Fibroblast of lung (primary cell): ENCODE results near the gene GSN. TPM values are rescaled to one million over a fixed set of nuclear protein-coding genes. Genes with fewer than 3 reads are reported as not detected.

Source experiments
- DNase-seq, 2 donors: peaks; one replicate each; pipeline versions ENCODE4 v3.0.0 to v3.0.0-alpha.2; 2010; ENCODE audit warnings: low read depth in 2 of 2
- H2AFZ ChIP-seq: 2 replicates; pipeline ENCODE4 v1.5.1; 2012; ENCODE audit warnings: low read length, control low read depth, inconsistent platforms
- H3K27ac ChIP-seq: 2 replicates; pipeline ENCODE4 v1.5.1; 2011; ENCODE audit warnings: low read length, control low read depth; ENCODE audit not compliant: insufficient read depth
- H3K27me3 ChIP-seq: 2 replicates; pipeline ENCODE4 v1.5.1; 2011; ENCODE audit warnings: mild to moderate bottlenecking, low read length; ENCODE audit not compliant: control insufficient read depth, insufficient read depth
- H3K36me3 ChIP-seq: 2 replicates; pipeline ENCODE4 v1.5.1; 2011; ENCODE audit warnings: low read length; ENCODE audit not compliant: control insufficient read depth, insufficient read depth
- H3K4me1 ChIP-seq: 2 replicates; pipeline ENCODE4 v1.5.1; 2011; ENCODE audit warnings: low read length; ENCODE audit not compliant: control insufficient read depth, insufficient read depth; ENCODE audit errors: extremely low read depth
- H3K4me2 ChIP-seq: 2 replicates; pipeline ENCODE4 v1.5.1; 2011; ENCODE audit warnings: low read length, control low read depth; ENCODE audit not compliant: insufficient read depth; ENCODE audit errors: extremely low read depth
- H3K4me3 ChIP-seq, 4 experiments: fragments of 200-600 bp in 1 of 4; sonication (generic) in 1 of 4; replicated peaks in 1 of 4; 2 replicates each; pipeline ENCODE4 v1.5.1; 2011 to 2016; ENCODE audit warnings: low read length in 4 of 4, low read depth in 3 of 4, mild to moderate bottlenecking in 3 of 4, control low read depth in 2 of 4, inconsistent platforms in 1 of 4, mixed read lengths in 1 of 4; ENCODE audit not compliant: insufficient read depth in 1 of 4; ENCODE audit errors: control extremely low read depth in 1 of 4
- H3K79me2 ChIP-seq: 2 replicates; pipeline ENCODE4 v1.5.1; 2012; ENCODE audit warnings: mild to moderate bottlenecking, low read length, inconsistent platforms; ENCODE audit not compliant: control insufficient read depth, insufficient read depth
- H3K9ac ChIP-seq: 2 replicates; pipeline ENCODE4 v1.5.1; 2011; ENCODE audit warnings: mild to moderate bottlenecking, low read length, control low read depth; ENCODE audit not compliant: insufficient read depth
- H3K9me3 ChIP-seq: 2 replicates; pipeline ENCODE4 v1.5.1; 2012; ENCODE audit warnings: low read depth, low read length; ENCODE audit not compliant: control insufficient read depth, insufficient read depth
- H4K20me1 ChIP-seq: 2 replicates; pipeline ENCODE4 v1.5.1; 2011; ENCODE audit warnings: low read length; ENCODE audit not compliant: control insufficient read depth, insufficient read depth; ENCODE audit errors: extremely low read depth
- CTCF ChIP-seq, 2 donors: IDR thresholded peaks in 1 of 2; conservative IDR thresholded peaks in 1 of 2; 1 replicate in 1 of 2; 2 replicates in 1 of 2; pipeline ENCODE4 v1.5.1; 2011 to 2012; ENCODE audit warnings: low read length in 2 of 2, control low read depth in 1 of 2, inconsistent platforms in 1 of 2, low read depth in 1 of 2, mild to moderate bottlenecking in 1 of 2
- EZH2 ChIP-seq: IDR thresholded peaks from 2 replicates; pipeline ENCODE4 v1.5.1; 2012; ENCODE audit warnings: low read length, control low read depth, mild to moderate bottlenecking; ENCODE audit errors: missing control alignments
- polyA plus RNA-seq, 2 donors: library from polyadenylated mRNA; depleted of rRNA in 1 of 2; stranded (reverse) in 1 of 2; unstranded in 1 of 2; fragments of >200 nt; gene quantifications; 2 replicates each; pipeline ENCODE4 v1.2.1, GENCODE V29; 2011 to 2012; ENCODE audit warnings: missing spikeins in 1 of 2
- total RNA-seq: library from RNA; depleted of rRNA; stranded (reverse); fragments of >200 nt; gene quantifications from 2 replicates; pipeline ENCODE4 v1.2.1, GENCODE V29; 2014

The GSN gene
- total and polyA plus RNA-seq, 2 donors (not counting 1 experiment from before 2014, with no cell fraction given): 432 to 588 TPM

GRCh38 chr9:121300283-121301119 lies 32.5 kb downstream of the GSN start:
- H3K9me3 ChIP-seq: no peaks in the 10 kb centered on the region
- H3K4me2 ChIP-seq: peak overlapping the region; percentile 75
- peak overlapping the region; percentile 27 for H3K27ac ChIP-seq
- H3K9ac ChIP-seq: no peak overlapping the region
- H3K4me1 ChIP-seq: peaks cover 7% of the 10 kb centered on the region
- peaks cover 27% of the 10 kb centered on the region for H3K36me3 ChIP-seq
- no peak overlapping the region for H2AFZ ChIP-seq
- TF ChIP-seq EZH2 (no peak), CTCF (conservative IDR thresholded peaks at IDR 0.05 in 1 of 2, IDR thresholded peaks at IDR 0.05 in 1 of 2; ENCODE audit: low read depth in 1 of 2, low read length in 2 of 2) (no peak)
- no peak for DNase-seq
- H3K79me2 ChIP-seq: peaks cover 3% of the 10 kb centered on the region
- H3K4me3 ChIP-seq: peak overlapping the region; percentile 35 to 57 (median 37)
- H3K27me3 ChIP-seq: no peaks in the 10 kb centered on the region
- H4K20me1 ChIP-seq: no peaks in the 10 kb centered on the region

- peaks cover 7% of the 10 kb centered on the region for H3K4me1 ChIP-seq
- no peaks in the 10 kb centered on the region for H3K27me3 ChIP-seq
- no peaks in the 10 kb centered on the region for H3K9me3 ChIP-seq
- no peak overlapping the region for H3K9ac ChIP-seq
- no peaks in the 10 kb centered on the region for H4K20me1 ChIP-seq
- H3K4me2 ChIP-seq: no peak overlapping the region
- no peak for TF ChIP-seq CTCF (conservative IDR thresholded peaks at IDR 0.05 in 1 of 2, IDR thresholded peaks at IDR 0.05 in 1 of 2; ENCODE audit: low read depth in 1 of 2, low read length in 2 of 2)
- TF ChIP-seq EZH2: no peak
- H2AFZ ChIP-seq: no peak overlapping the region
- H3K4me3 ChIP-seq: no peak overlapping the region
- no peak overlapping the region for H3K27ac ChIP-seq
- DNase-seq: no peak
- peaks cover 25% of the 10 kb centered on the region for H3K36me3 ChIP-seq
- H3K79me2 ChIP-seq: peaks cover 3% of the 10 kb centered on the region
These were observed 33.9 kb downstream of the GSN start for GRCh38 chr9:121301881-121302286.

- H3K79me2 ChIP-seq: peaks cover 3% of the 10 kb centered on the region
- peaks cover 7% of the 10 kb centered on the region for H3K4me1 ChIP-seq
- no peak overlapping the region for H3K4me3 ChIP-seq
- H3K9me3 ChIP-seq: no peaks in the 10 kb centered on the region
- H2AFZ ChIP-seq: no peak overlapping the region
- DNase-seq: no peak
- H4K20me1 ChIP-seq: no peaks in the 10 kb centered on the region
- no peak overlapping the region for H3K9ac ChIP-seq
- TF ChIP-seq EZH2 (no peak), CTCF (conservative IDR thresholded peaks at IDR 0.05 in 1 of 2, IDR thresholded peaks at IDR 0.05 in 1 of 2; ENCODE audit: low read depth in 1 of 2, low read length in 2 of 2) (no peak)
- peaks cover 26% of the 10 kb centered on the region for H3K36me3 ChIP-seq
- H3K4me2 ChIP-seq: no peak overlapping the region
- no peak overlapping the region for H3K27ac ChIP-seq
- no peaks in the 10 kb centered on the region for H3K27me3 ChIP-seq
These were observed 34.4 kb downstream of the GSN start for GRCh38 chr9:121302341-121302740.
